Panc1 (cell line): ENCODE data around the gene NFATC1.

ENCODE experiments used
- POLR2AphosphoS5 ChIP-seq: IDR thresholded peaks from 2 replicates; pipeline ENCODE4 v1.6.1; 2012; ENCODE audit warnings: mild to moderate bottlenecking, low read depth, low read length, moderate library complexity
- SIN3A ChIP-seq: IDR thresholded peaks from 2 replicates; pipeline ENCODE4 v1.6.1; 2012; ENCODE audit warnings: low read depth, mild to moderate bottlenecking, low read length, moderate library complexity, borderline replicate concordance; ENCODE audit not compliant: insufficient read depth
- TCF7L2 ChIP-seq: IDR thresholded peaks from 2 replicates; pipeline ENCODE4 v1.6.1; 2011; ENCODE audit warnings: mild to moderate bottlenecking, low read depth, low read length, inconsistent platforms
- TF ChIP-seq, protein P1 (sequence below): fragments of 450-650 bp; IDR thresholded peaks from 2 replicates; pipeline ENCODE4 v1.5.1; 2017; ENCODE audit warnings: mild to moderate bottlenecking
- TF ChIP-seq, protein P2 (sequence below), 2 experiments: IDR thresholded peaks; 2 replicates each; pipeline ENCODE4 v1.6.1; 2011 to 2012; ENCODE audit warnings: low read depth in 2 of 2, control low read depth in 1 of 2, low read length in 1 of 2, mild to moderate bottlenecking in 1 of 2, moderate library complexity in 1 of 2; ENCODE audit not compliant: insufficient read depth in 1 of 2

DNA sequence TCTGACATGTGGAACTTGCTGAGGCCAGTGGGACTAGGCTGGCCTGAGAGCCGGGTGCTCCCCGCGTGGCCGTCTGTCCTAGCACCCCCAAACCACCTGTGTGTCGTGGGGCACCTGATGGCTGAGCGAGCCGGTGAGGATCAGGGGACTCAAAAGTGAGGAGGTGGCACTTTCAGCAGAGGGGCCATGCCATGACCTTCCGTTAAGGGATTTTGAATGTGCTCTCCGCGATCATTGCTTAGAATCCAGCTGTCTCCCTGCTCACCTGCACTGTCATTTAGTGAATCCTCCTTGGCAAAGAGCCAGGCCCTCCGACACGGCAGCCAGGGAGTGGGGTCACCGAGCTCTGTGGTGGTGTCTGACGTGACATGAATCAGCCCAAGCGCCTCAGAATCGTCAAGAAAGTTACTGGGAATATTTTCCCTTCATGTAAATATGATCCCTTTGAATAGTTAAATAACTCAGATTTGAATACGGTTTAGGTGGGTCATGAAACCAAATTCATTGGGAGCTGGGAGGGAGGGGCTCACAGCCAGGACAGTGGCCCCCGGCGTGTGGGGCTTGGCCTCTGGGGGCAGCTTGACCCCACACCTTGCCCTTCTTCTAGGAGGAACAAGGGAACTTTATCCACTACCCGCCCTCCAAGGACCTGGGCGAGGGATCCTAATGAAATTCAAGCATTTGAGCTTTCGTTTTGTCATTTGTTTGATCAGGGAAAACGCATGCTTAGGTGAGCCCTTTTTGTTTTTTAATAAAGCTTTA is 9.5 kb downstream of the NFATC1 start:
- TF ChIP-seq, protein P1, sequence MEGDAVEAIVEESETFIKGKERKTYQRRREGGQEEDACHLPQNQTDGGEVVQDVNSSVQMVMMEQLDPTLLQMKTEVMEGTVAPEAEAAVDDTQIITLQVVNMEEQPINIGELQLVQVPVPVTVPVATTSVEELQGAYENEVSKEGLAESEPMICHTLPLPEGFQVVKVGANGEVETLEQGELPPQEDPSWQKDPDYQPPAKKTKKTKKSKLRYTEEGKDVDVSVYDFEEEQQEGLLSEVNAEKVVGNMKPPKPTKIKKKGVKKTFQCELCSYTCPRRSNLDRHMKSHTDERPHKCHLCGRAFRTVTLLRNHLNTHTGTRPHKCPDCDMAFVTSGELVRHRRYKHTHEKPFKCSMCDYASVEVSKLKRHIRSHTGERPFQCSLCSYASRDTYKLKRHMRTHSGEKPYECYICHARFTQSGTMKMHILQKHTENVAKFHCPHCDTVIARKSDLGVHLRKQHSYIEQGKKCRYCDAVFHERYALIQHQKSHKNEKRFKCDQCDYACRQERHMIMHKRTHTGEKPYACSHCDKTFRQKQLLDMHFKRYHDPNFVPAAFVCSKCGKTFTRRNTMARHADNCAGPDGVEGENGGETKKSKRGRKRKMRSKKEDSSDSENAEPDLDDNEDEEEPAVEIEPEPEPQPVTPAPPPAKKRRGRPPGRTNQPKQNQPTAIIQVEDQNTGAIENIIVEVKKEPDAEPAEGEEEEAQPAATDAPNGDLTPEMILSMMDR = no peak
- TF ChIP-seq POLR2AphosphoS5 (no peak), SIN3A (no peak), TCF7L2 (no peak)
- TF ChIP-seq, protein P2, sequence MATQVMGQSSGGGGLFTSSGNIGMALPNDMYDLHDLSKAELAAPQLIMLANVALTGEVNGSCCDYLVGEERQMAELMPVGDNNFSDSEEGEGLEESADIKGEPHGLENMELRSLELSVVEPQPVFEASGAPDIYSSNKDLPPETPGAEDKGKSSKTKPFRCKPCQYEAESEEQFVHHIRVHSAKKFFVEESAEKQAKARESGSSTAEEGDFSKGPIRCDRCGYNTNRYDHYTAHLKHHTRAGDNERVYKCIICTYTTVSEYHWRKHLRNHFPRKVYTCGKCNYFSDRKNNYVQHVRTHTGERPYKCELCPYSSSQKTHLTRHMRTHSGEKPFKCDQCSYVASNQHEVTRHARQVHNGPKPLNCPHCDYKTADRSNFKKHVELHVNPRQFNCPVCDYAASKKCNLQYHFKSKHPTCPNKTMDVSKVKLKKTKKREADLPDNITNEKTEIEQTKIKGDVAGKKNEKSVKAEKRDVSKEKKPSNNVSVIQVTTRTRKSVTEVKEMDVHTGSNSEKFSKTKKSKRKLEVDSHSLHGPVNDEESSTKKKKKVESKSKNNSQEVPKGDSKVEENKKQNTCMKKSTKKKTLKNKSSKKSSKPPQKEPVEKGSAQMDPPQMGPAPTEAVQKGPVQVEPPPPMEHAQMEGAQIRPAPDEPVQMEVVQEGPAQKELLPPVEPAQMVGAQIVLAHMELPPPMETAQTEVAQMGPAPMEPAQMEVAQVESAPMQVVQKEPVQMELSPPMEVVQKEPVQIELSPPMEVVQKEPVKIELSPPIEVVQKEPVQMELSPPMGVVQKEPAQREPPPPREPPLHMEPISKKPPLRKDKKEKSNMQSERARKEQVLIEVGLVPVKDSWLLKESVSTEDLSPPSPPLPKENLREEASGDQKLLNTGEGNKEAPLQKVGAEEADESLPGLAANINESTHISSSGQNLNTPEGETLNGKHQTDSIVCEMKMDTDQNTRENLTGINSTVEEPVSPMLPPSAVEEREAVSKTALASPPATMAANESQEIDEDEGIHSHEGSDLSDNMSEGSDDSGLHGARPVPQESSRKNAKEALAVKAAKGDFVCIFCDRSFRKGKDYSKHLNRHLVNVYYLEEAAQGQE (IDR thresholded peaks at IDR 0.05; ENCODE audit: insufficient read depth in 1 of 2, low read depth in 2 of 2, low read length in 1 of 2) = no peak
